HUES64 (cell line): ENCODE measurements around the gene INHBB.
A peak's percentile ranks its signal among the peaks of the same experiment; 100 is the strongest.

Source experiments
- H3K27ac ChIP-seq: 2 replicates; pipeline ENCODE4 v1.7.0; 2013; ENCODE audit warnings: low read depth, low read length, inconsistent platforms
- H3K27me3 ChIP-seq: 2 replicates; pipeline ENCODE4 v1.6.1; 2013; ENCODE audit warnings: mild to moderate bottlenecking, low read length; ENCODE audit not compliant: insufficient read depth
- H3K36me3 ChIP-seq: 2 replicates; pipeline ENCODE4 v1.6.1; 2013; ENCODE audit warnings: mild to moderate bottlenecking, low read length; ENCODE audit not compliant: insufficient read depth
- H3K4me1 ChIP-seq: 2 replicates; pipeline ENCODE4 v1.6.1; 2013; ENCODE audit warnings: mild to moderate bottlenecking, low read length, moderate library complexity; ENCODE audit not compliant: insufficient read depth
- H3K4me3 ChIP-seq: 2 replicates; pipeline ENCODE4 v1.5.1; 2013; ENCODE audit warnings: mild to moderate bottlenecking, low read length, moderate library complexity
- H3K9ac ChIP-seq: 2 replicates; pipeline ENCODE4 v1.6.1; 2013; ENCODE audit warnings: mild to moderate bottlenecking, low read depth, low read length
- H3K9me3 ChIP-seq: 2 replicates; pipeline ENCODE4 v1.6.1; 2013; ENCODE audit warnings: low read depth, low read length; ENCODE audit not compliant: insufficient read depth
- WGBS: fragments of 150-250, 120-280 bp; methylation state at CpG from one replicate; pipeline ENCODE4 v1.1.7; 2013; ENCODE audit warnings: missing lambda C conversion rate; 5-methylcytosine and 5-hydroxymethylcytosine counted together

Gene INHBB

GRCh38 chr2:120362926-120363325 lies 17.0 kb downstream of the INHBB start:
- Histone ChIP-seq H3K4me1 (no peaks in the 10 kb centered on the region), H3K27ac (no peak overlapping the region), H3K36me3 (no peaks in the 10 kb centered on the region), H3K27me3 (peaks cover 5% of the 10 kb centered on the region), H3K9ac (no peak overlapping the region), H3K9me3 (no peaks in the 10 kb centered on the region), H3K4me3 (no peak overlapping the region)
- 91% methylated on average over 11 of the region's 11 CpGs for WGBS

DNA sequence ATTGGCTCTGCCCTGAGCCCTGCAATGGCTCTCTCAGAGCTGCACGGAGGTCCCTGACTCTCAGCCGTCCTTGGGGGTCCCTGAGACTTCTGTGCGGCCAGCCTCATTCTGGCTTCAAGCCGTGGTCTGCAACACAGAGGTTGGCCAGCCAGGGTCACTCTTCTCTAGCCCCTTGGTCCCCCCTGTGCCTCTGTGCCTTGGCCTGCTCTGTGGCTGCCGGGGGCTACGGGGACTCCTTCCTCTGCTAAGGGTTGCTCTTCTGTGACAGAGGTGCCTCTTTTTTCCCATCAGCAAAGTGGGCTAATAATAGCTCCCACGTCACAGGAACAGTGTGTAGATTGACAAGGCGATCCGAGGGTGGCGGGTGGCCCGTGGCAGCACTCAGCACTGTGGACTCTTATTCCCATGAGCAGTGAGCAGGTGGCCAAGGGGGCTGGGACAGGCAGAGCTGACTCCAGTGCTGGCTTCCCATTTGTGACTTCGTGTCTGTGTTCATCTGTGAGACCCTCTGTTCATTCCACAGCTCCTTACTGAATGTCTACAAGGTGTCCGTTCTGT lies 19.4 kb downstream of the INHBB start:
- Histone ChIP-seq H3K4me1 (no peaks in the 10 kb centered on the region), H3K27ac (no peak overlapping the region), H3K36me3 (no peaks in the 10 kb centered on the region), H3K9ac (no peak overlapping the region), H3K27me3 (no peaks in the 10 kb centered on the region; the same call in 1 of the 2 replicates), H3K9me3 (no peaks in the 10 kb centered on the region), H3K4me3 (no peak overlapping the region)
- 90% methylated on average over 13 of the region's 13 CpGs for WGBS

DNA sequence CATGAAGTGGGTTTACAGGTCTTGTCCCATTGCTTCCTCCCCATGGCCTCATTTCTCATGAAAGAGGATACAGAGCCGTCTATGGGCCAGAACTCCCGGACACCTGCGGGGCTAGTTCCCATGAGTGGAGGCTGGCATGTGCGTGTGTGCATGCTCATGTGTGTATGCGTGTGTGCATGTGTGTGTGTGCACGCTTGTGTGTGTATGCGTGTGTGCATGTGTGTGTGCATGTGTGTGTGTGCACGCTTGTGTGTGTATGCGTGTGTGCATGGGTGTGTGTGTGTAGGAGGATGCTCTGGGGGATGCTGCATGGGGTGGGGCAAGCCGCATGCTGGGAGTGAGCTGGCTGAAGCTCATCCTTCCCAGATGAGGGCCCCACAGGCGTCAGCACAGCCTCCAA lies 20.8 kb downstream of the INHBB start:
- no peaks in the 10 kb centered on the region for H3K4me1 ChIP-seq
- H3K27ac ChIP-seq, result no peak overlapping the region
- H3K9ac ChIP-seq, result no peak overlapping the region
- no peaks in the 10 kb centered on the region for H3K36me3 ChIP-seq
- no peak overlapping the region for H3K4me3 ChIP-seq
- WGBS, result 95% methylated on average over 11 of the region's 11 CpGs
- H3K9me3 ChIP-seq, result no peaks in the 10 kb centered on the region
- peaks cover 3% of the 10 kb centered on the region for H3K27me3 ChIP-seq

DNA sequence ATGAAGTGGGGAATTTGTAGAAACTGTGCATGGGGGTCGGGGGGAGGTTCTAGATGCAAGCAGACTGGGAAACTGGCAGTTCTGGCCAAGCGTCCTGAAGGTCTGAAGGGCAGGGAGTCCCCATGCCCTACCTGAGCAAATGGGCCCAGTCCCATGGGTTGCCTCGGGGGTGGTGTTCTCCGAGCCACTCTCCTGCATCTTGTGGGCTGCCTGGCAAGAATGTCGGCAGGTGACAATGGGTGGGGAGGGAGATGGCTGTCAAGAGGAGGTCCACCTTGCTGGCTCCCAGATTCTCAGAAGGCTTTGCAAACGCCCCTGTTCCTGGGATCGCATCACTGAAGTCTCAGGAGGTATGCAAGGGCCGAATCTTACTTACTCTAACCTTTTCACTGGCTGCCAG lies 21.3 kb downstream of the INHBB start:
- peaks cover 2% of the 10 kb centered on the region; the same call in 1 of the 2 replicates for H3K4me1 ChIP-seq
- H3K27me3 ChIP-seq, result peaks cover 9% of the 10 kb centered on the region
- no peak overlapping the region for H3K27ac ChIP-seq
- no peak overlapping the region for H3K4me3 ChIP-seq
- H3K36me3 ChIP-seq, result no peaks in the 10 kb centered on the region
- WGBS, result 89% methylated on average over 8 of the region's 8 CpGs
- H3K9me3 ChIP-seq, result no peaks in the 10 kb centered on the region
- no peak overlapping the region for H3K9ac ChIP-seq

- Histone ChIP-seq H3K4me1 (peaks cover 6% of the 10 kb centered on the region), H3K9me3 (no peaks in the 10 kb centered on the region), H3K27ac (no peak overlapping the region), H3K4me3 (no peak overlapping the region), H3K36me3 (no peaks in the 10 kb centered on the region), H3K27me3 (peaks cover 13% of the 10 kb centered on the region), H3K9ac (no peak overlapping the region)
- WGBS, result 81% methylated on average over 5 of the region's 5 CpGs
Measured at GRCh38 chr2:120367649-120368048, 21.7 kb downstream of the INHBB start.

DNA sequence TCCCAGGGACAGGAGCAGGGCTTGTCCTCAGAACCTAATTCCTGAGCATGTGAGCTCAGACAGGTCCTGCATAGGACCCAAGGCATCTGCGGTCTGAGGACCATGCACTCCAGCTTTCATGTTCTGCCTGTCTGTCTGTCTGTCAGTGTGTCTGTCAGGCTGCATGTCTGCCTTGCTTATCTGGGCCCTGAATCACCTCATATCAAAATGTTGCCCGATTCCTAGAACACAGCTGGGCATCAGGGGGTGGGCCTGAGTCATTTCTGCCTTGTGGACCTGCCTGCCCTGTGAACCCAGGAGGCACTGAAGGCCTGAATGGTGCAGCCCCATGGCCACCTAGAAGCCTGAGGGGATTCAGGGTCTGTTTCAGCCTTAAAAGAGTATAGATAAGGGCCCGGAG lies 22.1 kb downstream of the INHBB start:
- Histone ChIP-seq H3K4me3 (no peak overlapping the region), H3K9ac (no peak overlapping the region), H3K9me3 (no peaks in the 10 kb centered on the region), H3K36me3 (no peaks in the 10 kb centered on the region), H3K4me1 (peaks cover 11% of the 10 kb centered on the region), H3K27me3 (peaks cover 15% of the 10 kb centered on the region), H3K27ac (no peak overlapping the region)
- 91% methylated on average over 3 of the region's 3 CpGs for WGBS

GRCh38 chr2:120369250-120369649 lies 23.3 kb downstream of the INHBB start:
- peaks cover 15% of the 10 kb centered on the region for H3K27me3 ChIP-seq
- no peak overlapping the region for H3K27ac ChIP-seq
- H3K36me3 ChIP-seq, result no peaks in the 10 kb centered on the region
- peaks cover 18% of the 10 kb centered on the region for H3K4me1 ChIP-seq
- H3K4me3 ChIP-seq, result no peak overlapping the region
- no peak overlapping the region for H3K9ac ChIP-seq
- no peaks in the 10 kb centered on the region for H3K9me3 ChIP-seq
- WGBS, result 92% methylated on average over 4 of the region's 4 CpGs

- peaks cover 29% of the 10 kb centered on the region for H3K27me3 ChIP-seq
- no peak overlapping the region for H3K27ac ChIP-seq
- 0 out of 2 replicates have a peak overlapping the region, but pooled peaks have one; percentile 12 for H3K9ac ChIP-seq
- no peaks in the 10 kb centered on the region for H3K9me3 ChIP-seq
- no peak overlapping the region for H3K4me3 ChIP-seq
- 79% methylated on average over 16 of the region's 16 CpGs for WGBS
- H3K4me1 ChIP-seq, result peaks cover 23% of the 10 kb centered on the region
- no peaks in the 10 kb centered on the region for H3K36me3 ChIP-seq
Measured at GRCh38 chr2:120371969-120372625, 26.2 kb downstream of the INHBB start.

DNA sequence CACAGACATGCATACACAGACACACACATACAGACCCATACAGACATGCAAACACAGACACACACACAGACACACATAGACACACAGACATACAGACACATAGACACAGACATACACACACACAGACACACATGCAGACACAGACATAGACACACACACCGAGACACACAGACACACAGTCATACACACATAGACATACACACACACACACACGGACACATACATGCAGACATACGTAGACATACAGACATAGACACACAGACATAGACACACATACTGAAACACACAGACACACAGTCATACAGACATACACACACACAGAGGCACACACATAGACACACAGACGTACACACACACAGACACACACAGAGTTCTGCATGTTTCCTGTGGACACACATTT lies 26.9 kb downstream of the INHBB start:
- Histone ChIP-seq H3K36me3 (no peaks in the 10 kb centered on the region), H3K4me1 (peaks cover 23% of the 10 kb centered on the region), H3K27ac (peak overlapping the region; percentile 71; the same call in 1 of the 2 replicates), H3K4me3 (no peak overlapping the region; the same call in 1 of the 2 replicates), H3K27me3 (peaks cover 29% of the 10 kb centered on the region), H3K9ac (no peak overlapping the region), H3K9me3 (no peaks in the 10 kb centered on the region)
- WGBS, result 85% methylated on average over 3 of the region's 4 CpGs

GRCh38 chr2:120373424-120373823 lies 27.5 kb downstream of the INHBB start:
- 1% methylated on average over 10 of the region's 10 CpGs for WGBS

GRCh38 chr2:120374821-120375220 lies 28.9 kb downstream of the INHBB start:
- Histone ChIP-seq H3K4me3 (no peak overlapping the region), H3K27me3 (peaks cover 31% of the 10 kb centered on the region), H3K9ac (no peak overlapping the region), H3K9me3 (no peaks in the 10 kb centered on the region), H3K4me1 (peaks cover 23% of the 10 kb centered on the region), H3K27ac (no peak overlapping the region), H3K36me3 (no peaks in the 10 kb centered on the region)
- WGBS, result 93% methylated on average over 5 of the region's 5 CpGs

More at GRCh38 chr2:120373424-120373823, 27.5 kb downstream of the INHBB start:
- H3K9ac ChIP-seq, result peak overlapping the region; percentile 33; the same call in 1 of the 2 replicates
- peaks cover 23% of the 10 kb centered on the region for H3K4me1 ChIP-seq
- H3K27me3 ChIP-seq, result peaks cover 29% of the 10 kb centered on the region
- peak overlapping the region; percentile 38 for H3K4me3 ChIP-seq
- no peaks in the 10 kb centered on the region for H3K9me3 ChIP-seq
- H3K36me3 ChIP-seq, result no peaks in the 10 kb centered on the region
- peak overlapping the region; percentile 91; the same call in 1 of the 2 replicates for H3K27ac ChIP-seq
